ENCODE measurements around the gene MANF. TPM values are rescaled to one million over a fixed set of nuclear protein-coding genes. Genes with fewer than 3 reads are reported as not detected.

MANF gene
- total RNA-seq, 6 experiments from 2014 or later: 60.9 to 128 (median 81.8) TPM

DNA sequence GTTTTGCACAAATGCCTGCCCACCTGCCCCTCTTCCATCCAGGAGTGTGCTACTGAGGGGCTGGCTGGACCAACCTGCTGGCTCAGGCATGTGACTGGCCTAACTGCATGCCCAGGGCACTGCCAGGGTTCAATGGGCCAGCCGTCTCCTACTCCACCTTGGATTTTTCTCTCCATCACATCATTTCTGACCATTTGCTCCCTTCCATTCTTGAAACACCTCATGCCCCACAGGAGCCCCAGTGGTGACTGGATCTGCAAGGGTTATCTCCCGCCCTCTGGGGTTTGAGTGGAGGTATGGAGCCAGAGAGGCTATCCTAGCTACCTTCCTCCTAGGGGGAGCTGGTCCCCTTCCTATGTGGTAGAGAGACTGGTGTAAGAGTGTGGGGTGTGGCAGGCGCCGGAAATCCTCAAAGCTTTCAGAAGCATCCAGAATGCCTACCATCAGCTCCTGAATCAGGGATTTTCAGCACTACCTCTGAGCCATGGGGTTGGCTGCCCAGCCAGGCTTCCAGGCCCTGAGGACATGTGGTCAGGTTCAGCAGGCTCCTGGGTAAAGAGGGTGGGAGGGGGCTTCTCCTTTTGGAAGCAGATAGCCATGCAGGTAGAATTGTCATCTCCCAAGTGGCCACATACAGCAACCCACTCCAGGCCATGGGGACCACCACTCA, 2.9 kb upstream of the MANF start:
- Histone ChIP-seq H3K27me3 (no peaks in the 10 kb centered on the region), H3K9me3 (no peaks in the 10 kb centered on the region), H3K4me1 (peaks cover 0 to 22% (median 7%) of the 10 kb centered on the region in 4 donors), H3K36me3 (no peaks in the 10 kb centered on the region), H3K4me3 (no peak overlapping the region), H3K27ac (no peak overlapping the region)
- ATAC-seq (no peak), DNase-seq (peak in 1 of 3 donors; percentile 37)
- intact Hi-C loops (cut with DNase I): no loop called here
- WGBS (ENCODE audit: insufficient coverage, low coverage, low lambda C conversion rate, missing lambda C conversion rate): 100% methylated on average over 3 of the region's 4 CpGs
- TF ChIP-seq, protein P1, sequence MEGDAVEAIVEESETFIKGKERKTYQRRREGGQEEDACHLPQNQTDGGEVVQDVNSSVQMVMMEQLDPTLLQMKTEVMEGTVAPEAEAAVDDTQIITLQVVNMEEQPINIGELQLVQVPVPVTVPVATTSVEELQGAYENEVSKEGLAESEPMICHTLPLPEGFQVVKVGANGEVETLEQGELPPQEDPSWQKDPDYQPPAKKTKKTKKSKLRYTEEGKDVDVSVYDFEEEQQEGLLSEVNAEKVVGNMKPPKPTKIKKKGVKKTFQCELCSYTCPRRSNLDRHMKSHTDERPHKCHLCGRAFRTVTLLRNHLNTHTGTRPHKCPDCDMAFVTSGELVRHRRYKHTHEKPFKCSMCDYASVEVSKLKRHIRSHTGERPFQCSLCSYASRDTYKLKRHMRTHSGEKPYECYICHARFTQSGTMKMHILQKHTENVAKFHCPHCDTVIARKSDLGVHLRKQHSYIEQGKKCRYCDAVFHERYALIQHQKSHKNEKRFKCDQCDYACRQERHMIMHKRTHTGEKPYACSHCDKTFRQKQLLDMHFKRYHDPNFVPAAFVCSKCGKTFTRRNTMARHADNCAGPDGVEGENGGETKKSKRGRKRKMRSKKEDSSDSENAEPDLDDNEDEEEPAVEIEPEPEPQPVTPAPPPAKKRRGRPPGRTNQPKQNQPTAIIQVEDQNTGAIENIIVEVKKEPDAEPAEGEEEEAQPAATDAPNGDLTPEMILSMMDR (IDR thresholded peaks at IDR 0.05): no peak
- no peak for TF ChIP-seq POLR2A (IDR thresholded peaks at IDR 0.05)

DNA sequence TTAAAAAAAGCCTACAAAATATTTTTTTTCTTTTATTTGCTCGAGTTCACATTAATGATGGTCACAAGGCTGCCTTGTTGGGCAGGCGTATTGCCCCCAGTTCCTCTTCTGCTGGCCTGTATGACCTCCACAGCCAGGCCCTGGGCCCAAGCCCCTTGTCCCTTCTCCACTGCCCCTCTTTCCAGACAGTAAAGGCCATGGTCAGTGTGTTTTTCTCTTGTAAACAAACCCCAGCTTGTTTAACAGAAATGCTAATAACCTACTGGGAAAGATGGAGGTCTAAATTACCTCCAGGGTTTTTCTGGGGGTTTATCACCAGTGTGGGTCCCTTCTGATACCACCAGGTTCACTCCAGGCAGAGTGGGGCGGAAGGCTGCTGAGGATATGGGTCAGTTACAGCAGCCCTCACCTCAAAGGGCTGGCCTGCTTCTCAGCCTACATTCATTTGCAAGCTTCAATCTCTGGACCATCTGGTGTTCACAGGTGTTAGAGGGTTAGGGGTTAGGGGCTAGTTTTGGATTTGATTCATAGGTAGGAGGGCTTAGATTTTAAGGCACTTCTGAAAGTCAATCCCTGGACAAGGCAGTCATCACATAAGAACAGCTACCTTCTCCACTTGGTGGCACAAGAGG, 2.0 kb upstream of the MANF start:
- Histone ChIP-seq H3K27ac (no peak overlapping the region), H3K4me3 (peak overlapping the region in 1 of 3 donors; percentile 94), H3K4me1 (peaks cover 0 to 31% (median 11%) of the 10 kb centered on the region in 4 donors), H3K27me3 (no peaks in the 10 kb centered on the region), H3K9me3 (no peaks in the 10 kb centered on the region), H3K36me3 (peaks cover 0 to 7% (median under 1%) of the 10 kb centered on the region in 4 donors)
- 91% methylated on average over 3 of the region's 3 CpGs for WGBS (ENCODE audit: insufficient coverage, low coverage, low lambda C conversion rate, missing lambda C conversion rate)
- intact Hi-C loops (cut with DNase I): no loop called here
- ATAC-seq (no peak), DNase-seq (peak in 1 of 3 donors; percentile 28)
- TF ChIP-seq, protein P1 (IDR thresholded peaks at IDR 0.05): no peak
- TF ChIP-seq POLR2A (IDR thresholded peaks at IDR 0.05): no peak

DNA sequence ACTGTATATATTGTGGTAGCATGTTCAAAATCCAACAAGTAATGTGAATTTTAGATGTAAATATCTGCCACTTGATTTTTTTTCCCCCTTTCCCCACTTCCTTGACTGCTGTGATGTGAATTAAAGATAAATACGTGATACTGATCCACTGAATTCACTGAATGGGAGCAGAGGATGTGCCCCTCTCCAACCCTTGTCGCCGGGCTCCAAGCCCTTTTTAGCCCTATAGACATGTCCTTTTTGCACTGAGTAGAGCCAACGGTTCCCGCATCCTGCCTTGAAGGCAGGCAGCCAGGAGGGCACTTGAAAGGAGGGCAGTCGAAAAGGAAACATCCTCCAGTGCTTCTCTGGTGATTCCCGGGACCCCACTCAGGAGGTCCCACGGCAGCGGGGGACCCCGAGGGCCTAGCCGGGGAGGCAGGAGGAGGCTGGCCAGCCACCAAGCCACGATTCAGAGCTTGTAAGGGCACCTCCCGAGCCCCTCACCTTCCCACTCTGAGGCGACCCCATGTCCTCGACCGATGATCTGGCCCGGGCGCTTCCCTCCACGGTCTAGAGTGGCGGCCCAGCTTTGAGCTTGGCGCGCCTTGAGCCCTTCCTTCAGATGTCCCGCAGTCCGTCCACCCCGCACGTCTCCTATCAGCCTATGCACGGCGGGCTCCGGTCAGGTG, 901 bp upstream of the MANF start:
- DNase-seq: peak in 2 of 3 donors; percentile 59 to 68
- intact Hi-C loops (cut with DNase I): no loop called here
- 0% methylated on average over 11 of the region's 29 CpGs for WGBS (ENCODE audit: insufficient coverage, low coverage, low lambda C conversion rate, missing lambda C conversion rate)

DNA sequence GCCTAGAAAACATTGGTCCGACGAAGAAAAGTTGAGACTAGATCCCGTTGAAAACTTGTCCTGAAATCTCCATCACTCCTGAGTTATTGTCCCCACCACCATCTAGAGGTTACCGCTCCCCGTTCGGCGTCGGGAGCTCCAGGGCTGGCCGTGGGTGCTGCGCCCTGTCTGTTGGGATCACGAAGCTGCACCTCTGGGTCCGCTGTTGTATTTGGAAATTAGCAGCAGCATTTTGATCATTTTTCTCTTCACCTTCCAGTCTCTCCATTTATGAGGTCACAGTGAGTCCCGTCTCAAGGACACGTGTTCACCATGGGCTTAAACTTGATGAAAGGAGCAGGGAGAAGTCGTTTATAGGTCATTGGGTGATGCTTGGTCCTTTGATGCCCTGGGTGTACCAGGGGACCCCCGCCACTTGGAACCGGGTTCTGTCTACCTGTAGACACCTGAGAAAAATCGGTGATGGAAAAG, 565 bp downstream of the MANF start:
- intact Hi-C loops (cut with DNase I): no loop called here

More for the DNA sequence above, 901 bp upstream of the MANF start:
- H3K27me3 ChIP-seq: no peaks in the 10 kb centered on the region
- peaks cover 0 to 18% (median 9%) of the 10 kb centered on the region in 4 donors for H3K36me3 ChIP-seq
- H3K27ac ChIP-seq: peak overlapping the region; percentile 82 to 94 (median 93)
- no peaks in the 10 kb centered on the region for H3K9me3 ChIP-seq
- peak; percentile 26 to 41 (median 30) for ATAC-seq
- H3K4me3 ChIP-seq: peak overlapping the region; percentile 91 to 94 (median 94)
- H3K4me1 ChIP-seq: peaks cover 0 to 37% (median 11%) of the 10 kb centered on the region in 4 donors
- TF ChIP-seq, protein P1 (IDR thresholded peaks at IDR 0.05): no peak
- TF ChIP-seq POLR2A (IDR thresholded peaks at IDR 0.05): no peak

More for the DNA sequence above, 565 bp downstream of the MANF start:
- peak overlapping the region; percentile 91 to 94 (median 94) for H3K4me3 ChIP-seq
- ATAC-seq: no peak
- peaks cover 0 to 52% (median 18%) of the 10 kb centered on the region in 4 donors for H3K4me1 ChIP-seq
- peak overlapping the region; percentile 57 to 80 (median 57) for H3K27ac ChIP-seq
- peaks cover 0 to 19% (median 11%) of the 10 kb centered on the region in 4 donors for H3K36me3 ChIP-seq
- TF ChIP-seq, protein P1 (IDR thresholded peaks at IDR 0.05): no peak
- no peak for TF ChIP-seq POLR2A (IDR thresholded peaks at IDR 0.05)
- no peaks in the 10 kb centered on the region for H3K27me3 ChIP-seq
- H3K9me3 ChIP-seq: no peaks in the 10 kb centered on the region
- DNase-seq: peak in 1 of 3 donors; percentile 45
- WGBS (ENCODE audit: insufficient coverage, low coverage, low lambda C conversion rate, missing lambda C conversion rate): under 1% methylated on average over 13 of the region's 18 CpGs
